Activated CD4-positive, CD25-positive, alpha-beta regulatory T cell treated with anti-CD3 and anti-CD28 coated beads, Interleukin-2, amount 50 U/mL, for 72 hours (primary cell): ENCODE measurements around the gene GRID2.

ENCODE experiments used
- DNase-seq: peaks from one replicate; pipeline ENCODE4 v3.0.0; 2021

Gene GRID2

GRCh38 chr4:92988301-92988700, 684.5 kb downstream of the GRID2 start:
- no peak for DNase-seq

GRCh38 chr4:92992758-92993157, 689.0 kb downstream of the GRID2 start:
- no peak for DNase-seq

GRCh38 chr4:92994727-92995126, 691.0 kb downstream of the GRID2 start:
- DNase-seq: no peak

- DNase-seq: no peak
Measured at GRCh38 chr4:92996533-92996932, 692.8 kb downstream of the GRID2 start.

- DNase-seq: no peak
Measured at GRCh38 chr4:93000910-93001309, 697.1 kb downstream of the GRID2 start.

- no peak for DNase-seq
Measured at GRCh38 chr4:93002240-93002639, 698.5 kb downstream of the GRID2 start.

- DNase-seq: no peak
Measured at GRCh38 chr4:93016350-93016749, 712.6 kb downstream of the GRID2 start.

- DNase-seq: no peak
Measured at GRCh38 chr4:93018243-93018642, 714.5 kb downstream of the GRID2 start.

- no peak for DNase-seq
Measured at GRCh38 chr4:93018806-93019205, 715.0 kb downstream of the GRID2 start.

- DNase-seq: no peak
Measured at GRCh38 chr4:93029769-93030168, 726.0 kb downstream of the GRID2 start.

GRCh38 chr4:93030670-93031069, 726.9 kb downstream of the GRID2 start:
- DNase-seq: no peak

GRCh38 chr4:93031431-93032098, 727.8 kb downstream of the GRID2 start:
- DNase-seq: no peak

GRCh38 chr4:93042746-93043145, 739.0 kb downstream of the GRID2 start:
- DNase-seq: no peak

- DNase-seq: no peak
Measured at GRCh38 chr4:93053140-93053539, 749.4 kb downstream of the GRID2 start.

- no peak for DNase-seq
Measured at GRCh38 chr4:93061826-93062225, 758.1 kb downstream of the GRID2 start.

- no peak for DNase-seq
Measured at GRCh38 chr4:93063325-93063724, 759.6 kb downstream of the GRID2 start.

- no peak for DNase-seq
Measured at GRCh38 chr4:93065790-93066189, 762.0 kb downstream of the GRID2 start.

- no peak for DNase-seq
Measured at GRCh38 chr4:93066749-93067148, 763.0 kb downstream of the GRID2 start.

- DNase-seq: no peak
Measured at GRCh38 chr4:93072292-93072691, 768.5 kb downstream of the GRID2 start.

GRCh38 chr4:93080316-93080715, 776.5 kb downstream of the GRID2 start:
- no peak for DNase-seq

GRCh38 chr4:93084599-93085305, 781.0 kb downstream of the GRID2 start:
- no peak for DNase-seq

- DNase-seq: no peak
Measured at GRCh38 chr4:93086356-93086755, 782.6 kb downstream of the GRID2 start.

GRCh38 chr4:93092765-93093164, 789.0 kb downstream of the GRID2 start:
- no peak for DNase-seq

GRCh38 chr4:93103042-93103441, 799.3 kb downstream of the GRID2 start:
- no peak for DNase-seq

GRCh38 chr4:93116624-93117023, 812.9 kb downstream of the GRID2 start:
- no peak for DNase-seq
